IMR-90 (cell line): Measurements from ENCODE around the gene GJB3. TPM values are rescaled to one million over a fixed set of nuclear protein-coding genes. Genes with fewer than 3 reads are reported as not detected.

Experiments used
- ATAC-seq: fragments of 200-7000 bp; cut with Tn5 transposase; 2 replicates; pipeline ENCODE4 v1.9.1; 2020; ENCODE audit warnings: low read depth, mild to moderate bottlenecking, moderate library complexity
- BruUV-seq: library from RNA; stranded (reverse); fragments of 400-500 nt; replicated peaks from 2 replicates; lab custom pipeline; 2021; lab: Mats Ljungman, UMichigan
- CTCF ChIA-PET: fragments of 300-600 bp; formaldehyde crosslinking; extraction: SDS; loops from one replicate; lab custom pipeline; 2021; ENCODE audit warnings: antibody characterized with exemption; lab: Yijun Ruan, JAX
- POLR2A ChIA-PET: fragments of 300-600 bp; sonication (Branson Sonifier 250); formaldehyde crosslinking; loops from one replicate; lab custom pipeline; 2022; ENCODE audit warnings: antibody characterized with exemption; ENCODE audit not compliant: unreplicated experiment; lab: Charles Lee
- DNase-seq: peaks from one replicate; pipeline ENCODE4 v3.0.0; 2013
- H2AFZ ChIP-seq: replicated peaks from 2 replicates; pipeline ENCODE3; 2013; ENCODE audit warnings: low read length, mild to moderate bottlenecking; ENCODE audit not compliant: poor library complexity
- H2AK5ac ChIP-seq: 2 replicates; pipeline ENCODE4 v1.6.1; 2013; ENCODE audit warnings: low read depth, low read length, inconsistent platforms
- H2AK9ac ChIP-seq: replicated peaks from 2 replicates; pipeline ENCODE3; 2013; ENCODE audit warnings: mild to moderate bottlenecking, low read depth, low read length, moderate library complexity; ENCODE audit not compliant: poor library complexity
- H2BK120ac ChIP-seq: 2 replicates; pipeline ENCODE4 v1.6.1; 2013; ENCODE audit warnings: low read depth, low read length, inconsistent platforms
- H2BK15ac ChIP-seq: 3 replicates; pipeline ENCODE4 v1.6.1; 2013; ENCODE audit warnings: low read depth, low read length, inconsistent platforms
- H2BK20ac ChIP-seq: 2 replicates; pipeline ENCODE4 v1.6.1; 2013; ENCODE audit warnings: low read depth, mild to moderate bottlenecking, inconsistent platforms, low read length, moderate library complexity
- H2BK5ac ChIP-seq: 2 replicates; pipeline ENCODE4 v1.6.1; 2013; ENCODE audit warnings: mild to moderate bottlenecking, low read depth, low read length, inconsistent platforms; ENCODE audit not compliant: poor library complexity, severe bottlenecking
- H3K14ac ChIP-seq: replicated peaks from 2 replicates; pipeline ENCODE4 v1.6.1; 2013; ENCODE audit warnings: low read depth, low read length, inconsistent platforms
- H3K18ac ChIP-seq: 2 replicates; pipeline ENCODE4 v1.6.1; 2013; ENCODE audit warnings: low read depth, low read length, control low read depth
- H3K23ac ChIP-seq: 2 replicates; pipeline ENCODE4 v1.6.1; 2013; ENCODE audit warnings: low read depth, low read length, inconsistent platforms
- H3K27ac ChIP-seq: 2 replicates; pipeline ENCODE4 v1.5.1; 2013; ENCODE audit warnings: mild to moderate bottlenecking, control low read depth, low read length; ENCODE audit not compliant: insufficient read depth
- H3K27me3 ChIP-seq: 2 replicates; pipeline ENCODE4 v1.6.1; 2013; ENCODE audit warnings: low read length; ENCODE audit not compliant: control insufficient read depth, insufficient read depth
- H3K36me3 ChIP-seq: 2 replicates; pipeline ENCODE4 v1.6.1; 2013; ENCODE audit warnings: low read length, mixed read lengths; ENCODE audit not compliant: control insufficient read depth, insufficient read depth
- H3K4ac ChIP-seq: 2 replicates; pipeline ENCODE4 v1.6.1; 2013; ENCODE audit warnings: low read depth, low read length, inconsistent platforms
- H3K4me1 ChIP-seq: 2 replicates; pipeline ENCODE4 v1.6.1; 2013; ENCODE audit warnings: low read length, mixed read lengths; ENCODE audit not compliant: control insufficient read depth, insufficient read depth
- H3K4me2 ChIP-seq: 2 replicates; pipeline ENCODE4 v1.6.1; 2013; ENCODE audit warnings: low read depth, mild to moderate bottlenecking, control low read depth, low read length, moderate library complexity
- H3K4me3 ChIP-seq: 2 replicates; pipeline ENCODE4 v1.5.1; 2013; ENCODE audit warnings: low read depth, mild to moderate bottlenecking, control low read depth, low read length, moderate library complexity; ENCODE audit not compliant: insufficient read depth
- H3K56ac ChIP-seq: 2 replicates; pipeline ENCODE4 v1.6.1; 2013; ENCODE audit warnings: low read length, inconsistent platforms; ENCODE audit not compliant: insufficient read depth; ENCODE audit errors: extremely low read depth
- H3K79me1 ChIP-seq, 2 experiments: 2 replicates each; pipeline ENCODE4 v1.6.1; 2013; ENCODE audit warnings: low read length in 2 of 2, inconsistent platforms in 1 of 2, low read depth in 1 of 2
- H3K9ac ChIP-seq: 2 replicates; pipeline ENCODE4 v1.6.1; 2013; ENCODE audit warnings: low read depth, low read length, control low read depth
- H3K9me1 ChIP-seq: 2 replicates; pipeline ENCODE4 v1.6.1; 2013; ENCODE audit warnings: low read length, inconsistent platforms; ENCODE audit not compliant: insufficient read depth
- H3K9me3 ChIP-seq: 2 replicates; pipeline ENCODE4 v1.6.1; 2013; ENCODE audit warnings: low read length; ENCODE audit not compliant: control insufficient read depth, insufficient read depth
- H4K20me1 ChIP-seq: 2 replicates; pipeline ENCODE4 v1.6.1; 2013; ENCODE audit warnings: low read length, inconsistent platforms; ENCODE audit not compliant: insufficient read depth
- H4K5ac ChIP-seq: 2 replicates; pipeline ENCODE4 v1.6.1; 2013; ENCODE audit warnings: mild to moderate bottlenecking, low read depth, low read length, control low read depth
- H4K8ac ChIP-seq, 2 experiments: 2 replicates each; pipeline ENCODE4 v1.6.1; 2013; ENCODE audit warnings: low read depth in 2 of 2, low read length in 2 of 2, control low read depth in 1 of 2, inconsistent platforms in 1 of 2
- H4K91ac ChIP-seq: 2 replicates; pipeline ENCODE4 v1.6.1; 2013; ENCODE audit warnings: low read depth, low read length, inconsistent platforms; ENCODE audit not compliant: insufficient read depth
- BHLHE40 ChIP-seq: fragments of 150-350 bp; IDR thresholded peaks from 2 replicates; pipeline ENCODE4 v1.6.1; 2016; ENCODE audit warnings: mild to moderate bottlenecking, low read depth, low read length
- CEBPB ChIP-seq: IDR thresholded peaks from 2 replicates; pipeline ENCODE4 v1.6.1; 2012; ENCODE audit warnings: low read depth, low read length, improper control_type of control experiment
- CHD1 ChIP-seq: IDR thresholded peaks from 2 replicates; pipeline ENCODE4 v1.6.1; 2012; ENCODE audit warnings: low read depth, low read length, improper control_type of control experiment
- ELK1 ChIP-seq: fragments of 150-350 bp; IDR thresholded peaks from 2 replicates; pipeline ENCODE4 v1.6.1; 2016; ENCODE audit warnings: low read depth, mild to moderate bottlenecking, low read length, moderate library complexity, borderline replicate concordance
- FOS ChIP-seq: fragments of 150-350 bp; IDR thresholded peaks from 2 replicates; pipeline ENCODE4 v1.6.1; 2016; ENCODE audit warnings: low read depth, low read length
- MAFK ChIP-seq: IDR thresholded peaks from 2 replicates; pipeline ENCODE4 v1.6.1; 2012; ENCODE audit warnings: low read depth, low read length, improper control_type of control experiment
- MAZ ChIP-seq: IDR thresholded peaks from 2 replicates; pipeline ENCODE4 v1.6.1; 2012; ENCODE audit warnings: low read depth, mild to moderate bottlenecking, low read length, improper control_type of control experiment, moderate library complexity, borderline replicate concordance
- MXI1 ChIP-seq: IDR thresholded peaks from 2 replicates; pipeline ENCODE4 v1.6.1; 2012; ENCODE audit warnings: low read depth, mild to moderate bottlenecking, low read length, moderate library complexity, borderline replicate concordance
- NFE2L2 ChIP-seq: fragments of 150-350 bp; IDR thresholded peaks from 2 replicates; pipeline ENCODE4 v1.6.1; 2016; ENCODE audit warnings: low read depth, mild to moderate bottlenecking, low read length
- POLR2A ChIP-seq: IDR thresholded peaks from 2 replicates; pipeline ENCODE4 v1.6.1; 2012; ENCODE audit warnings: mild to moderate bottlenecking, low read depth, low read length
- RAD21 ChIP-seq: IDR thresholded peaks from 2 replicates; pipeline ENCODE4 v1.6.1; 2012; ENCODE audit warnings: low read length, improper control_type of control experiment
- RCOR1 ChIP-seq: IDR thresholded peaks from 2 replicates; pipeline ENCODE4 v1.6.1; 2012; ENCODE audit warnings: mild to moderate bottlenecking, low read length, improper control_type of control experiment; ENCODE audit not compliant: insufficient replicate concordance
- RFX5 ChIP-seq: IDR thresholded peaks from 2 replicates; pipeline ENCODE4 v1.8.0; 2012; ENCODE audit warnings: low read depth, mild to moderate bottlenecking, low read length, moderate library complexity
- SMC3 ChIP-seq: fragments of 150-350 bp; IDR thresholded peaks from 2 replicates; pipeline ENCODE4 v1.6.1; 2016; ENCODE audit warnings: low read depth, mild to moderate bottlenecking, antibody characterized with exemption, low read length, moderate library complexity
- USF2 ChIP-seq: fragments of 150-350 bp; IDR thresholded peaks from 2 replicates; pipeline ENCODE4 v1.6.1; 2017; ENCODE audit warnings: mild to moderate bottlenecking, antibody characterized with exemption, low read length, low read depth
- WGBS, 2 experiments: methylation state at CpG; one replicate each; pipeline versions ENCODE4 v1.1.5 to v1.1.7; 2013; ENCODE audit warnings: missing lambda C conversion rate in 2 of 2; ENCODE audit not compliant: insufficient read length in 1 of 2; ENCODE audit errors: extremely low coverage in 2 of 2; 5-methylcytosine and 5-hydroxymethylcytosine counted together
- dilution Hi-C: fragments of 300-500 bp; cut with HindIII; formaldehyde crosslinking; loops from one replicate; pipeline ENCODE4 v1.14.3; 2018; ENCODE audit warnings: low sequenced_read_pairs; ENCODE audit not compliant: unreplicated experiment
- in situ Hi-C: fragments of 300-500 bp; cut with MboI; formaldehyde crosslinking; loops from 3 replicates; pipeline ENCODE4 v1.14.3; 2019; ENCODE audit warnings: low sequenced_read_pairs, inconsistent platforms, mixed read lengths
- intact Hi-C: fragments of 100-400 bp; cut with micrococcal nuclease; formaldehyde crosslinking; loops from 2 replicates; pipeline ENCODE4 v1.10.0; 2022
- polyA plus RNA-seq, 3 experiments: library from polyadenylated mRNA; depleted of rRNA; stranded (reverse); fragments of >200 nt; gene quantifications; 2 replicates each; pipeline ENCODE4 v1.2.3, GENCODE V29; 2012; ENCODE audit warnings: low replicate concordance in 1 of 3
- total RNA-seq: library from RNA; depleted of rRNA; stranded (reverse); fragments of >200 nt; gene quantifications from 2 replicates; pipeline ENCODE4 v1.2.3, GENCODE V29; 2012
- TF ChIP-seq, protein P1 (sequence below): conservative IDR thresholded peaks from 2 replicates; pipeline ENCODE4 v1.5.1; 2012; ENCODE audit warnings: mild to moderate bottlenecking, low read depth, low read length, improper control_type of control experiment

The GJB3 gene
- total and polyA plus RNA-seq, 2 of the 4 experiments (the other 2 are of a cell fraction) = not detected

DNA sequence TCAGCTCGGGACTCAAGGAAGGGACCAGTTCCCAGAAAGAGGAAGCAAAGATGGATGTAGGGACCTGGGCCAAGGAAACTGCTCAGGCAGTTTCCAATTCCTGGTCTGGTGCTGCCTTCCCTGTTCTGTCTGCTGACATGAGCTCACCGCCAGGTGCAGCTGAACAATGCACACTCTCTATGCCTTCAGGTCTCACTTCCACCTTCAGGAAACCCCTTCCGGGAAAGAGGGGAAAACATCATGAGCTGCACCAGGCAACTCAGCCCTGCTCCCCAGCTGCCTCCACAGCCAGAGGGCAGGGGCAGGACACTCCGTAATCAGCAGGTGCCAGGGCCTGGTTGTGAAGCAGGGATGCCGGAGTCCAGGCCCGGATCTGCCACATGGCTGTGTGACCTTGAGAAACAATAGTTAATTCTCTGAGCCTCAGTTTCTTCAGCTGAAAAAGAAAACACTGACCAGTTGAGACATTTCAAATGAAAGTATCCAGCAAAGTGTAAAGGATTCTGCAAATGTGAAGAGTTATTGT lies 50.8 kb downstream of the GJB3 start:
- no peak for TF ChIP-seq FOS
- TF ChIP-seq SMC3 = no peak
- no peak for TF ChIP-seq CHD1
- TF ChIP-seq CEBPB = no peak
- no peak for TF ChIP-seq RFX5
- no peak for TF ChIP-seq POLR2A
- TF ChIP-seq BHLHE40 = no peak
- no peak for TF ChIP-seq MAFK
- TF ChIP-seq MAZ = no peak
- no peak for TF ChIP-seq ELK1
- no peak for TF ChIP-seq USF2
- no peak for TF ChIP-seq NFE2L2
- no peak for TF ChIP-seq RAD21
- no peak for TF ChIP-seq MXI1
- no peak for TF ChIP-seq RCOR1
- TF ChIP-seq, protein P1, sequence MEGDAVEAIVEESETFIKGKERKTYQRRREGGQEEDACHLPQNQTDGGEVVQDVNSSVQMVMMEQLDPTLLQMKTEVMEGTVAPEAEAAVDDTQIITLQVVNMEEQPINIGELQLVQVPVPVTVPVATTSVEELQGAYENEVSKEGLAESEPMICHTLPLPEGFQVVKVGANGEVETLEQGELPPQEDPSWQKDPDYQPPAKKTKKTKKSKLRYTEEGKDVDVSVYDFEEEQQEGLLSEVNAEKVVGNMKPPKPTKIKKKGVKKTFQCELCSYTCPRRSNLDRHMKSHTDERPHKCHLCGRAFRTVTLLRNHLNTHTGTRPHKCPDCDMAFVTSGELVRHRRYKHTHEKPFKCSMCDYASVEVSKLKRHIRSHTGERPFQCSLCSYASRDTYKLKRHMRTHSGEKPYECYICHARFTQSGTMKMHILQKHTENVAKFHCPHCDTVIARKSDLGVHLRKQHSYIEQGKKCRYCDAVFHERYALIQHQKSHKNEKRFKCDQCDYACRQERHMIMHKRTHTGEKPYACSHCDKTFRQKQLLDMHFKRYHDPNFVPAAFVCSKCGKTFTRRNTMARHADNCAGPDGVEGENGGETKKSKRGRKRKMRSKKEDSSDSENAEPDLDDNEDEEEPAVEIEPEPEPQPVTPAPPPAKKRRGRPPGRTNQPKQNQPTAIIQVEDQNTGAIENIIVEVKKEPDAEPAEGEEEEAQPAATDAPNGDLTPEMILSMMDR = no peak
- Histone ChIP-seq H3K79me1 (no peaks in the 10 kb centered on the region), H2AK5ac (no peak overlapping the region), H2BK120ac (no peak overlapping the region), H2AFZ (no peak overlapping the region), H2BK5ac (no peak overlapping the region), H3K4me1 (peaks cover 4% of the 10 kb centered on the region), H3K56ac (no peak overlapping the region), H3K9me3 (no peaks in the 10 kb centered on the region), H3K4ac (no peak overlapping the region), H3K27ac (no peak overlapping the region), H2BK20ac (no peak overlapping the region), H2BK15ac (no peak overlapping the region), H3K4me2 (no peak overlapping the region), H2AK9ac (no peak overlapping the region), H3K9ac (no peak overlapping the region), H4K20me1 (no peaks in the 10 kb centered on the region), H3K36me3 (no peaks in the 10 kb centered on the region), H4K91ac (no peak overlapping the region), H4K5ac (no peak overlapping the region), H3K14ac (no peak overlapping the region), H3K27me3 (no peaks in the 10 kb centered on the region), H3K9me1 (peaks cover 2% of the 10 kb centered on the region; the same call in 1 of the 2 replicates), H3K4me3 (no peak overlapping the region), H3K23ac (no peak overlapping the region), H3K18ac (no peak overlapping the region), H4K8ac (no peak overlapping the region)
- in situ Hi-C loops (no loop called here), dilution Hi-C loops (no loop called here), intact Hi-C loops (no loop called here)
- ChIA-PET POLR2A (no interaction called here), CTCF (interaction anchor here (1.0 kb wide), 1 partner anchor 18 kb away, joined by 3 read pairs; no protein-coding TSS in a partner anchor)
- BruUV-seq = no TSS peak
- ATAC-seq (no peak), DNase-seq (no peak)
- 100% methylated on average over 1 of the region's 6 CpGs; no CpG with 5 or more reads in 1 of the 2 experiments for WGBS, 2 experiments
